ENCODE measurements around the gene TMEM82. TPM values are rescaled to one million over a fixed set of nuclear protein-coding genes. Genes with fewer than 3 reads are reported as not detected.

The TMEM82 gene
- total RNA-seq, 1 donor from 2014 or later, result not detected

GRCh38 chr1:15756143-15757015 lies 14.1 kb downstream of the TMEM82 start:
- Mint-ChIP-seq H3K4me1 (peaks cover 33% of the 10 kb centered on the region), H3K4me3 (peak overlapping the region; percentile 67), H3K9me3 (no peaks in the 10 kb centered on the region), H3K27ac (ENCODE audit: unreplicated experiment) (no peak overlapping the region), H3K27me3 (ENCODE audit: low read depth) (peaks cover 45% of the 10 kb centered on the region), H3K36me3 (ENCODE audit: low read depth) (no peaks in the 10 kb centered on the region)
- no peak for DNase-seq (ENCODE audit: low read depth, low spot score)
- TF ChIP-seq, protein P1, sequence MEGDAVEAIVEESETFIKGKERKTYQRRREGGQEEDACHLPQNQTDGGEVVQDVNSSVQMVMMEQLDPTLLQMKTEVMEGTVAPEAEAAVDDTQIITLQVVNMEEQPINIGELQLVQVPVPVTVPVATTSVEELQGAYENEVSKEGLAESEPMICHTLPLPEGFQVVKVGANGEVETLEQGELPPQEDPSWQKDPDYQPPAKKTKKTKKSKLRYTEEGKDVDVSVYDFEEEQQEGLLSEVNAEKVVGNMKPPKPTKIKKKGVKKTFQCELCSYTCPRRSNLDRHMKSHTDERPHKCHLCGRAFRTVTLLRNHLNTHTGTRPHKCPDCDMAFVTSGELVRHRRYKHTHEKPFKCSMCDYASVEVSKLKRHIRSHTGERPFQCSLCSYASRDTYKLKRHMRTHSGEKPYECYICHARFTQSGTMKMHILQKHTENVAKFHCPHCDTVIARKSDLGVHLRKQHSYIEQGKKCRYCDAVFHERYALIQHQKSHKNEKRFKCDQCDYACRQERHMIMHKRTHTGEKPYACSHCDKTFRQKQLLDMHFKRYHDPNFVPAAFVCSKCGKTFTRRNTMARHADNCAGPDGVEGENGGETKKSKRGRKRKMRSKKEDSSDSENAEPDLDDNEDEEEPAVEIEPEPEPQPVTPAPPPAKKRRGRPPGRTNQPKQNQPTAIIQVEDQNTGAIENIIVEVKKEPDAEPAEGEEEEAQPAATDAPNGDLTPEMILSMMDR (conservative IDR thresholded peaks at IDR 0.05), result no peak

GRCh38 chr1:15757016-15757543 lies 14.8 kb downstream of the TMEM82 start:
- no peak for DNase-seq (ENCODE audit: low read depth, low spot score)
- H3K36me3 Mint-ChIP-seq (ENCODE audit: low read depth), result no peaks in the 10 kb centered on the region
- H3K4me1 Mint-ChIP-seq, result peaks cover 37% of the 10 kb centered on the region
- TF ChIP-seq, protein P1 (conservative IDR thresholded peaks at IDR 0.05), result no peak
- H3K9me3 Mint-ChIP-seq, result no peaks in the 10 kb centered on the region
- H3K27me3 Mint-ChIP-seq (ENCODE audit: low read depth), result peaks cover 47% of the 10 kb centered on the region
- H3K4me3 Mint-ChIP-seq, result peak overlapping the region; percentile 79
- H3K27ac Mint-ChIP-seq (ENCODE audit: unreplicated experiment), result no peak overlapping the region

- H3K4me1 Mint-ChIP-seq, result peaks cover 41% of the 10 kb centered on the region
Measured at GRCh38 chr1:15757575-15758342, 15.5 kb downstream of the TMEM82 start.

DNA sequence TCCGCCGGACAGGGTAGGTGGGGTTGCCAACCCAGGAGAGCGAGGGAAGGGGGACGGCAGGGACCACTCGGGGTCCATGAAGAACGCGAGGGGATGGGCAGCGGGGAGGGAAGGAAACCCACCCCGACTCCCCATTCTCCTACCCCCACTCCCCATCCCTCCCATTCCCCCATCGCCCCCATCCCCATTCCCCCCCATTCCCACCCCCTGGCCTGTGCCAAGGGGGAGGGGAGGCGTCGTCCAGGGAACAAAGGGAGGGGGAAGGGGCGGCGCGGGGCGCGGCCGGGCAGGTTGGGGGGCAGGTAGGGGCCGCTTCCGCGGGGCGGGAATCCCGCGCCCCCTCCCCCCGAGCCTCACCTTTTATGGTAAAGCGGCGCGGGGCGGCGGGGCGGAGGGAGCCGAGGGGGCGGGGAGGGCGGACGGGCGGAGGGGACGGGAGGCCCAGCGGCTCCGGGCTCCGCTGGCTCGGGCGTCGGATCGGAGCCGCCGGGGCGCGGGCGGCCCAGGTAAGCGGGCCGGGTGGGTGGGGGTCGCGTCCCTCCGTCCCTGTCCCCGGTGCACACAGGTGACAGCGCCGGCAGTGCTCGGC lies 16.1 kb downstream of the TMEM82 start, which contains the start of gene FBLIM1:
TSS of gene FBLIM1 (plus strand) at position 453 of the 589 bp plus-strand sequence. CDS start 6,189 bp downstream, outside the sequence.
- DNase-seq (ENCODE audit: low read depth, low spot score), result no peak
- peak within 1 kb of the TSS; percentile 50 for H3K27ac Mint-ChIP-seq (ENCODE audit: unreplicated experiment)
- peaks cover 42% of the 10 kb centered on the region for H3K4me1 Mint-ChIP-seq
- no peaks in the 10 kb centered on the region for H3K36me3 Mint-ChIP-seq (ENCODE audit: low read depth)
- H3K27me3 Mint-ChIP-seq (ENCODE audit: low read depth), result peaks cover 47% of the 10 kb centered on the region
- H3K9me3 Mint-ChIP-seq, result no peaks in the 10 kb centered on the region
- TF ChIP-seq, protein P1 (conservative IDR thresholded peaks at IDR 0.05), result no peak
- peak within 1 kb of the TSS; percentile 87 for H3K4me3 Mint-ChIP-seq

More at GRCh38 chr1:15757575-15758342, 15.5 kb downstream of the TMEM82 start:
- TF ChIP-seq, protein P1 (conservative IDR thresholded peaks at IDR 0.05), result no peak
- peak overlapping the region; percentile 87 for H3K4me3 Mint-ChIP-seq
- no peaks in the 10 kb centered on the region for H3K9me3 Mint-ChIP-seq
- H3K27me3 Mint-ChIP-seq (ENCODE audit: low read depth), result peaks cover 47% of the 10 kb centered on the region
- H3K27ac Mint-ChIP-seq (ENCODE audit: unreplicated experiment), result peak overlapping the region; percentile 50
- H3K36me3 Mint-ChIP-seq (ENCODE audit: low read depth), result no peaks in the 10 kb centered on the region
- DNase-seq (ENCODE audit: low read depth, low spot score), result no peak

Data from neural crest cell (in vitro differentiated cells).